COLO668 (cell line): ENCODE results near the gene PCSK4.

Experiments
- DNase-seq: peaks from one replicate; lab custom pipeline; 2025; ENCODE audit not compliant: unreplicated experiment; lab: John Stamatoyannopoulos, UW

Gene PCSK4

DNA sequence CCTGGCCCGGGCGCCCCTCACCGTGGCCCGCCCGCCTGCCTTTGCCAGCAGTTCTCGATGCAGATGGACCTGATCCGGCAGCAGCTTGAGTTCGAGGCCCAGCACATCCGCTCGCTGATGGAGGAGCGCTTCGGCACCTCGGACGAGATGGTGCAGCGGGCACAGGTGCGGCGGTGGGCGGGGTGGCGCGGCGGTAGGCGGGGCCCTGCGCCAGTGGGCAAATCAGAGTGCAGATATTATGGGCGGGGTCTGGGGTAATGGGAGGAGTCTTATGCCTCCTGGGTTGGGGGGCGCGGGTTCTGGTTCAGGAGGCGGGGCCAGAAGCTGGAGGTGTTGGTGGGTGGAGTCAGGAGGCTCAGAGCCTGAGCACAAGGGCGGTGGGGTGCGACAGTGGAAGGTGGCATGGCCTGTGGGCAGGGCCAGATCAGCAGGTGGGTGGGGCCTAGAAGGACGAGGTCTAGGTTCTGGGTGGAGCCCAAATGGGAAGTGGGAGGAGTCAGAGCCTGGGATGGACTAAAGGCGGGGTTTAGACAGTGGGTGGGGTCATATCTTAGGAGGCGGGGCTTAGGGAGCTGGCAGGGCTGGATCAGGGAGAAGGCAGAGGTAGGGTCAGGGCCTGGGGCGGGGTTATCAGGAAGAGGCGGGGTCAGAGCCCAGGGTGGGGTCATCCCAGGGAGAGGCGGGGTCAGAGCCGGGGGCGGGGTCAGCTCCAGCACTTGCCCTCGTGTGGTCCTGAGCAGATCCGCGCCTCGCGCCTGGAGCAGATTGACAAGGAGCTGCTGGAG lies 34.6 kb downstream of the PCSK4 start:
- peak; percentile 79 for DNase-seq

DNA sequence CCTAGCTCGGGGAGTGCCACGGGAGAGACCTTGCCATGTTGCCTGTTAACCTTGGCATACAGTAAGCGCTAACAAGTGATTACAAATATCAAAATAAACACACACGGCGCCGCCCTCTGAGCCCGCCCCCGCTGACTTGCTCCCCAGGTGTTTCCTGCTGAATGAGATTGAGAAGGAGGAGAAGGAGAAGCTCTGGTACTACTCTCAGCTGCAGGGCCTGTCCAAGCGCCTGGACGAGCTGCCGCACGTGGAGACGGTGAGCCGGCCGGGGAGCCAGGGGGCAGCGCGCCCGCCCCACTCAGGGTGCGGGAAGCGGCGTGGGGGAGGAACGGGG lies 35.2 kb downstream of the PCSK4 start:
- DNase-seq, result peak; percentile 49

DNA sequence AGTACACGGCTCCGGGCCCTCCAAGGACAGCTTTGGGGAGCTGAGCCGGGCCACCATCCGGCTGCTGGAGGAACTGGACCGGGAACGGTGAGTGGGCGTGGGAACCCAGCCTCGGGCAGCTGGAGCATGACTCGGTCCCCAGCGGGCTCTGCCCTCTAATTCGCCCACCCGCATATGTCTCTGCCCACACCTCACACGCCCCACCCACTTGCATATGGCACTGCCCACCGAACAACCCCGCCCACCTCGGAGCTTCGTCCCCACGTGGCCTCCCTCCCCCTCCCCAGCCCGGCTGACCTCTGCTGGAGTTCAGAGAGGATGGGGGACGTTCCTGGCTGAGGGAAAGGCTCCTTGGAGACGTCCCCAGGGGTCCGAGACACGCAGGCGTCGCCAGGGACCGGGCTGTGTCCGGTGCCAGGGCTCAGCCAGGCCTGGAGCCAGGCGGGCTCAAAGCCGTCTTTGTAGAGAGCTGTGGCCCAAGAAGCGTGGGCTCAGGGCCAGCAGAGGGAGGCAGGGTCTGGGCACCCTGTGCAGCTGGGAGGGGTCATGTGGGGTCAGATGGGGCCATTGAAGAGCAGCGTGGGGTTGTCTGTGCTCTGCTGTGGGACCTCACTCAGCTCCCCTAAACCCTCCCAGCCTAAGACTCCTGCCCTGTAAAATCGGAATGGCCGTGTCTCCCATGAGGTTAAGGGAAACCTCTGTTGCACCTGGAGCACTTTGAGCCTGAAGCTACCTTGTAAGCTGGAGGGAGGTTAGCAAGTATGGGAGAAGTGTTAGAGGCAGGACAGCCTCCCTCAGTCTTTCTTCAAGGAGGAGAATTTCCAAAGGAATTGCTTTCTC lies 36.4 kb downstream of the PCSK4 start:
- DNase-seq, result peak; percentile 35

DNA sequence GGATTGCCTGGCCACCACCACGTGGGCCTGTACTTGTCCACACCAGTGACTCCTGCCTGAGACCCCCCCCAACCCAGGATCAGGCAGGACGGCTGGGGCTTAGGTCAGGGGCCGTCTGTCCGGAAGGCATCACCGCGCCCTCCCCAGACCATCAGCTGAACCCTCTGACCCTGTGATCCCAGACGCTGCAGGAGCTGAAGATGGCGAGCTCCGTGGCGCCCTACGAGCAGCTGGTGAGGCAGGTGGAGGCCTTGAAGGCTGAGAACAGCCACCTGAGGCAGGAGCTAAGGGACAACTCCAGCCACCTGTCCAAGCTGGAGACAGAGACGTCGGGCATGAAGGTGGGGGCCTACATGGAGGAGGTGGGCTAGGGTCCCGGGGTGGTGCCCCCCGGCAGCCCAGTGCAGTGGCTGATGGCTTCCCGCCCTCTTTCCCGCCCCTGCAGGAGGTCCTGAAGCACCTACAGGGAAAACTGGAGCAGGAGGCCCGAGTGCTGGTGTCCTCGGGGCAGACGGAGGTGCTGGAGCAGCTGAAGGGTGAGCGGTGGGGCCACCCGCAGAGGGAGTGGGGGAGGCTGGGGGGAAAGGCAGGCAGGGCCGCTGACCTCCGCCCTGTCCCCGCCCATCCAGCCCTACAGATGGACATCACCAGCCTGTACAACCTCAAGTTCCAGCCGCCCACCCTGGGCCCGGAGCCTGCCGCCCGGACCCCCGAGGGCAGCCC lies 37.2 kb downstream of the PCSK4 start:
- peak; percentile 10 for DNase-seq

- DNase-seq, result no peak
Observed at GRCh38 chr19:1451916-1452801, 38.0 kb downstream of the PCSK4 start.

DNA sequence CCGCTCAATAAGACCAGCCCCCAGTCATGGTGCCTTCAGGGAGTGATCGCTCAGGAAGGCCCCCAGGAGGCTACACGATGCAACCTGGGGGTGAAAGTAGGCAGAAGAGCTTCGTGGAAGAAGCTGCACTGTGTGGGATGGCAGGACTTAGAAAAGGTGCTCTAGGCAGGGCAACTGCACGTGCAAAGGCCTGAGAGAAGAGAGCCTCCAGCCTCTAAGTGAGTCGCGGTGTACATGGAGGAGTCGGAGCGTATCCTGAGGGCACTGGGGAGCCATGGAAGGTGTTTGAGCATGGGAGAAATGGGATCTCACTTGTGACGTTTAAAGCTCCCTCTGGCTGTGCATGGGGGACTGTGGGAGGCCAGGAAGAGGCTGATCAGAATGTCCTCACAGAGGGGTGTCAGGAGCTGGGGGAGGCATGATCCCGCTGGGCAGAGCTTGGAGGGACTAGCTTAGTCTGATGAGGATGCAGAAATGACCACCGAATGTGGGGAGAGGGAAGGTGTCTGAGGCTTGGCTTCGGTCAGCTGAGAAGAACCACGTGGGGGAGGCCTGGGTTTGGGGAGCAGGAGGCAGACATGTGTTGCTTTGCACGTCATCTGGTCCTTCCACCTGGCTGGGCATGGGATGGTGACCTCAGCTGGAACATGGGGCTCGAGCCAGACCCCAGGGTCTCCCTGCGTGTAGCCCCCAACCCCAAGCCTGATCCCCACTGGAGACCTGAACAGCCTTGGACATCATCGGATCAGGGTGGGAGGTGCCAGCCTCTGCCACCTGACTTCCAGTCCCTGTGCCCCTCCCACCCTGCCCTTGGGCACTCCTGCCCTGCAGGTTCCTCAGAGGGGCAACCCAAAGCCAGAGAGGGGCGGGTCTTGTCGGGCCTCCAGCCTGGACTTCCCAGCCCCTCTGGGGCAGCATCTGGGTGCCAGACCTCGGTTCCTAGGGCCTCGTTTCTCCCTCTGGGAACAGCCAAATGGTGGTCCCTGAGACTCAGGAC lies 39.1 kb downstream of the PCSK4 start:
- no peak for DNase-seq

DNA sequence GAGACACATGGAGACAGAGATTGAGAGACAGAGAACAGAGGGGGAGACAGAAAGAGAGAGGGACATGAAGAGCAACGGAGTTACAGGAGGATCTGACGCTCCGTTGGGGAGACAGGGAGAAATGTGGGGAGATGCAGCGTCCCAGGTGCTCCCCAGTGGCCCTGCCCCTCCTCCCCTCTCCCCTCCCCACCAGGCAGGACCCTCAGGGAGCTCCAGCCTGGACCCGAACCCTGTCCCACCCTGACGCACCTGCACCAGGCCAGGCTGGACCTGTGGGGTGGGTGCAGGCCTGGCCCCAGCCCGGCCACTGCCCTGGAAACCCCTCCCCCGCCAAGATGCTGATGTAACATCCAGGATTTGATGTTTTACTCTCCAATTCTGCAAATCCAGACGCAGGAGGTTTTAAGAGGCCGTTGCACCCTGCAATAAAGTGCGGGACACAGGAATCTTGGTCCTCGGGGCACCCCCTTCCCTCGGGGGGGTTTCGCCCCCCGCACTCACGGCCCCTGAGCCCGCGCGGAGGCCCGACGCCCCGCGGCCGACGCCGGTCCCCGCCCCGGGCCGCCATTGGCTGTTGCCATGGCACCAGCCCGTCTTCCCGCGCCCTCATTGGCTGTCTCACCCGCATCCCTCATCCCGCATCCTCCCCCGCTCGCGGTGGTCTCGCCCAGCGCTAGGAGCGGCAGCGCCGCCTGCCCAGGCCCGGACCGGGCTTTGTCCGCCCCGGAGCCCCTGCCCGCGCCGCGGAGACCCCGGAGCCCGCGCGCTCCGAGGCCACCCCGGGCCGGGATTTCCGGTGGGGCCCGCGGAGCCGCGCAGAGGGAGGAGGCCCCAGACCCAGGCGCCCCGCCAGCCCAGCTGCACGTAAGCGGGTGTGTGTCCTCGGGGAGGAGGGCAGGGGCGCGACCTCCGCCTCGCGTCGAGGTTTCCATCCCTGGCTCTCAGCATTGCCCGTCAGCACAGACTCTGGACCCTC lies 40.4 kb downstream of the PCSK4 start, which contains the start of gene APC2:
APC2 (plus strand) TSS at position 655 of the 976 bp plus-strand sequence. CDS start 2,881 bp downstream, outside the sequence.
- peak; percentile 27 for DNase-seq

DNA sequence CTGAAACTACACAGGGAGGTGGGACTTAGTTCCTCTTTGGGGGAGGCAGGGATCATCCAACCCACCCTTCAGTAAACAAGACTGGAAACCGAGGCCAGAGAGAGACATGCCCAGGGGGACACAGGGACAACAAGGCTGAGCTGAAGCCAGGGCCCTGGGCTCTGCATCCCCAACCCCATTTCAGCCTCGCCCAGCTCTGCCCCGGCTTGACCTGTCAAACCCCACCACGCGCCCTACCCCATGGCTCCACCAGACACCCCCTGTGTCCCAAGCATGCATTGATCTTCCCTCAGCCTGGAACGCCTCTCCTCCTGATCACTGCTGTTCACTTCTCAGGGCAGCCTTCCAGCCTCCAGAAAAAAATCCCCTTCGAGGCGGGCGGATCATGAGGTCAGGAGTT lies 42.2 kb downstream of the PCSK4 start:
- DNase-seq, result no peak

GRCh38 chr19:1447504-1447903 lies 42.6 kb downstream of the PCSK4 start:
- DNase-seq, result no peak

DNA sequence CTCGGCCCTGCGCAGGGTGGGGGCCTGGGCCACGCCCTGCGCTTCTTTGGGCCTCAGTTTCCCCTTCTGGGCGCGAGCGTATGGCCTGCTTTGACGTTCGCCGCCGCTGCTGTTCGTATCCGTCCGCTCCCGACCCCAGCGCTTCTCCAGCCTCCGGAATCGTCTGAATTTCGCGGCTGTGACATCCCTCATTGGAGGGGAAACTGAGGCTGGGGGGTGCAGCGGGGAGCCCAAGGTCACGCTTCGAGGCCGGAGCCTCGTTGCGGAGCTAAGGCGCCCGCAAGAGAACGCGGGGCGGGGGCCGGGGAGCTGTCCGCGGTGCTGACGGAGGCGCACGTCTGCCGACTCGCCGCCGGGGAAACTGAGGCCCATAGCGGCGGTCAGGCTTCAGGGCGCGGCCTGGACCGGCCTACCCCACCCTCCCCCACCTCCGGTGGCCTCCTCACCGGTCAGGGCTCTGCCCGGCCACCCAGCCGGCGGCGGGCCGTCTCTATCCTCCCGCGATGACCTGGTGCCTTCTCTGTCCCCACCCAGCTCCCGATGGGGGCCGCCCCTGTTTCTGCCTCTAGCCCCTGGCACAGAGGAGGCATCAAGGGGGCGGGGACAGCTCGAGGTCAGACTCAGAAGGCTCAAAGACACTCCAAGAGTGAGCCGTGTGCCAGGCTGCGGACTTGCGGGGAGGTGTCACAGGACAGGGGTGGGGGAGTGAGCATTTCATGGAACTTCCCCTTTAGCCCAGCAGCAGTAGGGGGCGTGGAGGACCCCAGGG lies 43.3 kb downstream of the PCSK4 start:
- no peak for DNase-seq

DNA sequence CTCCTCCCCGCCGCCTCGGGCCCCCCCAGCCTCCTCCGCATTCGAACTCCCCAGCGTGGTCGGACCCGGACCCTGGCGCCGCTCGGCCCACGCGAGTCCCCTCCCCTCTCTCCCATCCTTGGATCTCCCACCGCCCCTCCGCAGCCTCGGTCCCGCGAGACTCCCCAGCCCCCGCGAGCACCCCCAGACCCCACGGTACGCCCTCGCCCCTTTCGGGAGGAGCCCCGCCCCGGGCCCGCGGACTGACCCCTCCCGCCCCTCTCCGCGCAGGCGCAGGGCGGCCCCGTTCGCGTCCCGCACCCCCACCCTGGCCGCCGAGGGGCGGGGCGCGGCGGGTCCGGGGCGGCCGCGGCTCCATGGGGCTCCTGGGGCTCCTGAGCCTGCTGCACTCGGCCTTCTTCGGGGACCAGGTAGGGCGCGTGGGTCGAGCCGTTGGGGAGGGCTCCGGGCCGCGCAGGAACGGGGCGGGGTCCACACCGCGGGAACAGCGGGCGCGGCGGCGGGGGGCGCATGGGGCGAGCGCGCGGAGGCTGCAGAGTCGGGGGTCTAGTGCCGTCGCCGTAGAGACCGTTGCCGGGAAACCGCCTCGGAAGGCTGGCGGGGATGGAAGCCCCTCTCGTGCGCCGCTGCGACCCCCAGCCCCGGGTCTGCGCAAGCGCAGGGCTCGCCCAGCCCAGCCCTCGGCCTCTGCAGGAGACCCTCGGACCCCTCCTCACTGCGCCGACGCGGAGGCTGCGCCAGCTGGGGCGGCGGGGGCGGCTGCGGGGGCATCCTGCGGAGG lies 44.0 kb downstream of the PCSK4 start:
- peak; percentile 36 for DNase-seq

GRCh38 chr19:1445185-1445931 lies 44.8 kb downstream of the PCSK4 start:
- peak; percentile 77 for DNase-seq

GRCh38 chr19:1441677-1442438 lies 48.3 kb downstream of the PCSK4 start:
- DNase-seq, result no peak

DNA sequence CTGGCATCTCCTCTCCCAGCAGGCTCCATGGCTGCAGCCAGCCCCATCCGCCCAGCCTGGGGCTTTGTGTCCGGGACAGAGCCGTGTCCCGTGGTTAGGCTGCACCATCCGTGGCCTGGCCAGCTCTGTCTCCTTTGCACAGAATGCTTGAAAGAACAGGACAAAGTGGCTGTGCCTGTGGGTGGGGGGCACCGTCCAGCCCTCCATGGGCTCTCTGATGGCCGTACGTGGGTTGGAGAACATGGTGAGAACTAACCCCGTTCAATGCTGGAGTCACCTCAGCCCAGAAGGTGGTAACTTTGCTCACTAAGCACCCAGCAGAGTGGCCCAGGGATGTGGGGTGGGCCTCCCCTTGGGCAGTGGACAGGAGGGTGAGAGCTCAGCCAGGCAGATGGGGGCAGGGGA lies 49.1 kb downstream of the PCSK4 start:
- no peak for DNase-seq

- no peak for DNase-seq
Observed at GRCh38 chr19:1440418-1440801, 49.7 kb downstream of the PCSK4 start.
